Hepatic stellate cell (primary cell): ENCODE data around the gene LSM7.
A peak's percentile ranks its signal among the peaks of the same experiment; 100 is the strongest.

Experiments
- DNase-seq: peaks from one replicate; pipeline ENCODE4 v3.0.0; 2011; ENCODE audit warnings: low spot score

Gene LSM7

DNA sequence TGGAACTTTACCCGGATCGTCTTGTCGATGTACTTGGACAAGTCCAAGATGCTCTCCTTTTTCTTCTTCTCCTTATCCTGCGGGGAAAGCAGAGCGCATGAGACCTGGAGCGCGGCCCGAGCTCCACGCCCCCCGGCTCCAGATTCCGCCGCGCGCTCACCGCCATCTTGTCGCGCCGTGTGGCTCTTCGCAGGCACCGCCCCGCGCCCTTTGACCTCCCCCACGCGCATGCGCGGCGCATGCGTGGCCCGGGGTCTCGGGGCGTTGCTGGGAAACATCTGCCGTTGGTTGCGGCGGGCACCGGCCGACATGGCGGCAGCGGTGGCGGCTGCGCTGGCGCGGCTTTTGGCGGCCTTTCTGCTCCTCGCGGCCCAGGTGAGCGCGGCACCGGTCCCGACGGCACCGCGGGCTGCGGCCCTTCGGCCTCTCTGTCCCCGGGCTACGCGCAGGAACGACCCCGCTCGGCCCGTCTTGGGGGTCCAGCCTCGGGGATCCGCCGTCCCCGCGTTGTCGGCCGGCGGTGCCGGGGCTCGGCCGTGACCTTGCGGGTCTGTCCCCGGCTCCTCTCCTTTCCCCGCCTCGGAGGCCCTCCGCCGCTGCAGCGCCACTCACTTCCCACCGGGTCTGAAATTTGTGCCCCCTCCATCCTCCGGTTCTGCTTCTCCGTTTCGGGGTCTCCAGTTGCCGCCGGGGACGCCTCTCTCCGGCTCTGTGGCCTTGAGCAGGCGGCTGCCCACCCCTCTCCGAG, at the start of gene LSM7, which contains the start of gene SPPL2B:
LSM7 (minus strand) TSS at position 186 of the 748 bp plus-strand sequence; CDS start at position 166, 20 bp downstream.
SPPL2B (plus strand) TSS at position 284 of the 748 bp plus-strand sequence; CDS start at position 310, 26 bp downstream.
- DNase-seq, result peak; percentile 99

- no peak for DNase-seq
Measured at GRCh38 chr19:2376784-2377519, 48.6 kb upstream of the LSM7 start.

- no peak for DNase-seq
Measured at GRCh38 chr19:2375353-2376121, 47.2 kb upstream of the LSM7 start.

- DNase-seq, result no peak
Measured at GRCh38 chr19:2374808-2375207, 46.4 kb upstream of the LSM7 start.

DNA sequence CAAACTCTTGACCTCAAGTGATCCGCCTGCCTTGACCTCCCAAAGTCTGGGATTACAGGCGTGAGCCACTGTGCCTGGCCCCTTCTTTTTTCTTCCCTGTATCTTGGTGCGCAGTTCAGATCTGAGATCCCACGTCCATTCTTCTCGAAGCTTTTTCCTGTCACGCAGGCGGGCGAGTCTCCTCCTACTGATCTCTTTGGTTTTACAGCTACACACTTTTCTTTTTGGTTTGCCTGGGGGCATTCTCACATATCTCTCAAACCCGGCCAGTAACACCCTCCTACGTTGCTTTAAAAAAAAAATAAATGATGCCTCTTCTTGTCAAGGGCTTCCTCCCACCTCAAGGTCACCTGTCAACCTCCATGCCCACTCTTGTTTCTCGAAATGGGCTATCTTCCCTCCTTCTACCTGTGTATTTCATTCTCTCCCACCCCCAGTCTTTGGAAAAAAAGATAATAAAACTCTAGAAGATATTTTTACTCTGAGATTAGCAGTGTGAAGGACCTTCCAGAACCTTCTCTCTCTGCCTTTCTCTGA, 43.8 kb upstream of the LSM7 start:
- DNase-seq, result no peak

DNA sequence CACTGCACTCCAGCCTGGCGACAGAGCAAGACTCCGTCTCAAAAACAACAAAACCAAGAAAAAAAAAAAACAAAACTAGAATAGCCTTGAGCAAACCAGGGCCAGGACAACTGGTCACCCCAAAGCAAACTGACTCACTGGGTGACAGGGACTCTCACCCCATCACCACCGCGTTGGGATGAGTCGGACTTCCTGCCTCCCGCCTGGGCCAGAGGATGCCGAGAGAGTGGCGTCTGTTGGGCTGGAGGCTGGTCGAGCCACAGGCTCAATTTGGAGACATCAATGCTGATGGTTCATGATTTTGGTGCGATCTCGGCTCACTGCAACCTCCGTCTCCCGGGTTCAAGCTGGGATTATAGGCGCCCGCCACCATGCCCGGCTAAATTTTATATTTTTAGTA, 43.3 kb upstream of the LSM7 start:
- DNase-seq, result peak; percentile 68

DNA sequence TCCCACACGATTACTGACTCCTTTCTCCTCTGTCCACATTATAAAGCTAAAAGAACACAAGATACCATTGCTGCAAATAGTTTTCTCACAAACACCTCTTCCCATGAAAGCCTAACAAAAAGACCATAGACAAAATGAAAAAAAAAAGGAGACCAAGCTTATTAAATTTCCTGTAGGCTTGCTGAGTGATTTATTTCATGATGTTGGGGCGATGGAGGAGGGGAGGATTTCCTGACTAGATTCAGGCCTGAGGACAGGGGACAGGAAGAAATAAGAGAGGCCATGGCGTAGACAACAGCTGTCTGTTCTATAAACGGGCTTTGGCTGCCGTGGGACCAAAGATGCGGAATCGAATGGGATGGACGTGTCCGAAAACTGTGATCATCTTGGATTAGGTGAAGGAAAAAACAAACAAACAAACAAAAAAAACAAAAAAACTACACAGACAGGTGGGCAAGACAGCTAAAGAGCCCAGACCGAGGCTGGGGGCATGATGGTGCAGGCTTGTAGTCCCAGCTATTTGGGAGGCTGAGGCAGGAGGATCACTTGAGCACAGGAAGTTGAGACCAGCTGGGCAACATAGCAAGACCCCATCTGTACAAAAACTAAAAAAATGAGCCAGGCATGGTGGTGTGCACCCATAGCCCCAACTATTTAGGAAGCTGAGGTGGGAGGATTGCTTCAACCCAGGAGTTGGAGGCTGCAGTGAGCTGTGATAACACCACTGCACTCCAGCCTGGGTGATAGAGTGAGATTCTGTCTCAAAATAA, 37.0 kb upstream of the LSM7 start:
- no peak for DNase-seq

- DNase-seq, result no peak
Measured at GRCh38 chr19:2363419-2363818, 35.0 kb upstream of the LSM7 start.

- DNase-seq, result no peak
Measured at GRCh38 chr19:2362970-2363300, 34.5 kb upstream of the LSM7 start.

DNA sequence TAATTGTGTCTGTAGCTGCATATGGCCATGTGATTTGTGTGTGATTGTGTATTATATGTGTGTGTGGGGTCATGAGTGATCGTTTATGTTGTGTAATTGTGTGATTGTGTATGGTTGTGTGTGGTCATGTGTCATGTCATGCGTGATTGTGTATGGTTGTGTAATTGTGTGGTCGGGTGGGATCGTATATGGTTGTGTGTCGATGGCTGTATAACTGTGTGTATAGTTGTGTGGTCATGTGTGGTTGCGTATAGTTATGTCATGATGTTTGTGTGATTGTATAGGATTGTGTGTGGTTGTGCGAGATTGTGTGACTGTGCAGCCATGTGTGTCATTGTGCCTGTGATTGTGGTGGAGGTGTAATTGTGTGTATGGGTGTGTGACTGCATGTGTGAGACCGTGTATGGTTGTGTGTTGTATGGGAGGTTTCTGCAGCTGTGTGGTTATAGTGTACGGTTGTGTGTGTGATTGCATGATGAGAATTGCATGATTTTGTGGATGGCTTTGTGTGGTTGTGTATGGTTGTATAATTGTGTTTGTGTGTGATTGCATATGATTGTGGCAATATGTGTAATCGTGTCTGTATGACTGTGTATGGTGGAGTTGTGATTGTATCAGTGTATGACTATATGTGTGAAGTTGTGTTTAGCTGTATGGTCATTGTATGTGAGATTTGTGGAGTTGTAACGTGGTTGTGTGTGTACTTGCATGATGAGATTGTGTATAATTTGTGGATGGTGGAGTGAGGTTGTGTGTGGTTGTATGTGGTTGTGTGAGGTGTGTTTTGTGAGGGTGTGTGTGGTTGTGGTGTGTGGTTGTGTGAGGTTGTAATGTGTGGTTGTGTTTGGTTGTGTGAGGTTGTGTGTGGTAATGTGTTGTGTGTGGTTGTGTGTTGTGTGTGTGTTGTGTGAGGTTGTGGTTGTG, 33.9 kb upstream of the LSM7 start:
- DNase-seq, result no peak

GRCh38 chr19:2361246-2362045, 33.1 kb upstream of the LSM7 start:
- DNase-seq, result no peak

DNA sequence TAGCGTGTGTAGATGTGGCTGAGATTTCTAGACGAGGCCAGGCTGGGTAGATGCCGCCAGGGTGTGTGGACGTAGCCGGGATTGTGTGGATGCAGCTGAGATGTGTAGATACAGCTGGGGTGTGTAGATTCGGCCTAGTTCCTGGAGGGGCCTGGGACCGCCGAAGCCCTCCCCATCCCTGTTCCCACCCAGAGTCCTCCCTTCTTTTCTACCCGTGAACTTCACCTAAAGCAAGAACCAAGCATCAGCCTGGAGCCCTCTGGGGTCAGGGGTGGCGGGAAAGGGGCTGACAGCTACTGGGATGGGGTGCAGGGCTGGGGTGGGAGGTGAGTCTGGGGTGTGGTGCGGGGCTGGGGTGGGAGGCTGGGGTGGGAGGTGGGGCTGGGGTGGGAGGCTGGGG, 32.4 kb upstream of the LSM7 start:
- no peak for DNase-seq

- DNase-seq, result no peak
Measured at GRCh38 chr19:2359992-2360685, 31.8 kb upstream of the LSM7 start, which contains the start of gene TMPRSS9. TMPRSS9 (plus strand) TSS chr19:2360265; CDS start chr19:2389786, 29,521 bp downstream.

GRCh38 chr19:2358548-2359173, 30.3 kb upstream of the LSM7 start:
- no peak for DNase-seq

GRCh38 chr19:2357279-2358206, 29.2 kb upstream of the LSM7 start:
- DNase-seq, result no peak

- no peak for DNase-seq
Measured at GRCh38 chr19:2356036-2356646, 27.8 kb upstream of the LSM7 start.
